HG02884 (cell line): ENCODE measurements around the gene ARAP1.

ENCODE experiments used
- ATAC-seq: cut with Tn5 transposase; IDR thresholded peaks from one replicate; pipeline ENCODE4 v1.9.1; 2021; ENCODE audit warnings: mild to moderate bottlenecking, moderate library complexity; ENCODE audit not compliant: unreplicated experiment

ARAP1 gene

DNA sequence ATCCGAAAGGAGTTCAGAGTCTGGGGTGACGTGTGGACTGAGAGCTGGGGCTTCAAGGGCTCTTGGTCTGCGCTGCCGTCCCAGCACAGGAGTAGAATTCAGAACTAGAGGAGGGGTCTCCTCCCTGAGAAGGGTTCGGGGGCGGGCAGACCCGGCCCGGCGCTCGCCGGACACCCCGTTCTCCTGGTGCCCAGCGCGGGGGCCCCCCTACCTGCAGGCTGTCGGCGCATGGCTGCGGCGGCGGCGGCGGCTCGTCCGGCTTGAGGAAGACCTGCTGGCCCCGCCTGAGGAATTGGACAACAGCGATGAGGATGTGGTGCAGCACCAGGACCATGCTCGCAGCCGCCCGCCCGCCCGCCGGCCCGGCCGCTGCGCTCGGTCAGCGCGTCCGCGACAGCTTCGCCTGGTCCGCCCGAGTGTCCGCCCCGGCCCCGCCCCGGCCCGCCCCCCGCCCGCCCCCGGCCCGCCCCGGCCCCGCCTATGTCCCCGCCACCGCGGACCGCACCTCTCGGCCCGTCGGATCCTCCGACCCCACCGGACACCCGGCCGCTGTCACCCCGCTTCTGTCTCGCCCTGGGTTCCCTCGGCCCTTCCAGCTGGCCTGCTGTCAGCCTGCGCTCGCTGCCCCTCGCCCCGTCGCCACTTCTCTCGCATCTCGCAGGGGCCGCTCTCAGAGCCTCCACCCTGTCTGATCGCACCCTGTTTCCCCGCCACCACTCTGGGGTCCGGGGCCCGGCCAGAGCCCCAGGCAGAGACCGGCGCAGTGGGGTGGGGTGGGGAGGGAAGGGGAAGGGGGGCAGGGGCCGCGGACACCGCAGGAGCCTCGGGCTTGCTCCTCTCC is 109.9 kb downstream of the ARAP1 start:
- ATAC-seq = no peak

DNA sequence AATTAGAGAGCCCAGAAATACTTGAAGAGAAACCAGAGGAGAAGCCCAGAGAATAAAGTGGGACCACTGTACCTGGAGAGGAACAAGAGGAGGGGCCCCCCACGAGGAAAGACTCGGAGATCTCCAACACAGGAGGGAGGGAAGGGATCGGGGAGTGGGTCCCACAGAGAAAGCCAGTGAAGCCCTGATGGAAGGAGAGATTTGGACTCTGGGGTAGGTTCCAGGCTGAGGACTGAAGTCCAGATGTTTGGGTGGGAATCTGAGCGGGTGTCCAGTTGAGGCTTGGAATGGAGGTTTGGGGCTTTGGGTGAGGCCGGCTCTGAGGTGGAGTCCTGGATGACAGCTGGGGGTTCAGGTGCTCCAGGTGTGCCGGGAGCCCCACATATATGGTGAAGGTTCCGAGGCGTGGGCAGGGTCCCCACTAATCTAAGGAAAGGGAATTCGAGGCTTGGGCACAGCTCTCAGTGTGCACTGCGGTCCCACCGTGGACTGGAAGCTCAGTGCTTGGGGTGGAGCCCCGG is 110.6 kb downstream of the ARAP1 start:
- no peak for ATAC-seq

DNA sequence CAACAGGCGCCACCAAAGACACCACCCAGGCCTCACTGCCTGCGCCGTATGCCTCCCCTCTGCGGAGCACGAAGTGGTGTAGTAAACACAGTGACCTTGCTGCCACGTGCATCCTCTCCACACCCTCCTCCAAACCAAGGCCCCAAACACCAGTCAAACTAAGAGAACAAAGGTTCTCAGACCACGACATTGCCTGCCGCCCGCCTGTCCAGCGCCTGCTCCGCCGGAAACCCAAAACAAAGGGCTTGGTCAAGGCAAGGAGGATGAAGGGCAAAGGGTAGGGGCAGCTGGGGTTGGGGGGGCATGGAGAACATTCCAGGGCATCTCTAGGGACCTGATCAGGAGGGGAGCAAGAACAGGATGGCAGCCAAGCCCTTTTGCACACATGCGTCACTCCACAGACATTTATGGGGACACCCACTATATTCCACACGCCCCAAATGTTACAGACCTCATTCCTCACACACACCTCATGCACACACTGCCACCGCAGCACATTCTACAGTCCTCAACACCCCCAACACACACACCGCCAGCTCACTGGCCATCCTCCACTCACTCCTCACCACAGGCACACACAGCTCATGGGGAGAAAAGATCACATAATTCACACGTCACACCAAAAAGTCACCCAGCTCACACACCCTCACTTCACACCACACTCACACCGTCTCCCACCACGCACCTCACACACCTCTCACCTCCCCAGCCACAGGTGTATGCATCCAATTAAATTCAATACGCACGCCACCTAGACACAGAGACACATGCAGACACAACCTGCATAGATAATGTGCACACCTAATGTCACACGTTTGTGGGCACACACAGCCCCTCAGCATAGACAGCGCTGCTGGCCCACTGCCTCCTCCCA is 112.5 kb downstream of the ARAP1 start:
- ATAC-seq = no peak

DNA sequence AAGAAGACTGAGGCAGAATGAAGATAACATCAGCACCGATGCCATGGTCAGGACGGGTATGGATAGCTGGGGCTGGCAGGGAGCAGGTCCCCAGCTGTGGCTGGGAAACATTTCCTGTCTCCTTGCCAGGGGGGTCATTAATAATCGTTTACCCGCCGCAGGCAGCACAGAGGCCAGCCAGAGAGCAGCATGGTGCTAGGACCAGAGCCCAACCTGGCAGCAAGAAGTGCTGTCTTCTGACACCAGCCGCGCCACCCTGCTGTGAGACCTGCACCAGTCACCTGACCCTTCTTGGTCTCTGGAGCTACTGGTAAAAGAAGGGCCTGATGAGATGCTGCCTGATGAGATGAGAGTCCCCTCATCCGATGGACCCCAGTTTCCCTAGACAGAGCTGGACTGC is 114.3 kb downstream of the ARAP1 start:
- no peak for ATAC-seq

DNA sequence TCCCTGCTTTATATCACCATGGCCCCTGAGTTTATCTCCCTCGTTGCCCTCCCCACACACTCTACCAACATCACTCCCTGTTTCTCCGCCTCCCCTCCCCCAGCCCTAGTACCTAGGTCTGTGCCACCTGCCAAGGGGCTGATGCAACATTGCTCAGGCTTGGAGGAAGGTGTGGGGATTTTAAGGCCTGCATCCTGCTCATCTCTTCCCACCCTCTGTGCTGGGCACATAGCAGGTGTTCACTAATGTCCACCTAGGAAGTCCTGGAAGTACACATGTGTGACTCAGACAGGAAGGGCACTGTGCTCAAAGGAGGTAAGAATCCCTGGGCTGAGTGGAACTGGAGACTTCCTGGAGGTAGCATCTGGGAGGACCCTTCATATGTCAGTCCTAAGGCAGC is 115.0 kb downstream of the ARAP1 start:
- no peak for ATAC-seq

DNA sequence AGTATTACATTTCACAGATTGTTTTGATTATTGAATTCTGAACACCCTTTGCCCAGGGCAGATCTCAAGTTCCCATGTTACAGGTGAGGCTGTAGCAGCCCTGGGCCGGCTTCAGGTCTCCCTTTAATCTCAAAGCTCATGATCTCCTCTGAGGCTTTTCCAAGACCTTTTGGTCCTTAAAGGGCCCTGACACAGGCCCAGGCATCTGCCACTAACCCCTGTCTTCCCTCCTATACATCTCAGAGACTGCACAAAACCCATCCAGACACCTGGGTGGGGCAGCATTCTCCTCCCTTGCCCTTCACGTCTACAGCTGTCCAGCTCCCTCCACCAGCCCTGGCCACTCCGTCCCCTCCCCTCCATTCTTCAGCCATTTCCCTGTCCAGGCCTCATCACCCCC is 115.8 kb downstream of the ARAP1 start:
- ATAC-seq = no peak

DNA sequence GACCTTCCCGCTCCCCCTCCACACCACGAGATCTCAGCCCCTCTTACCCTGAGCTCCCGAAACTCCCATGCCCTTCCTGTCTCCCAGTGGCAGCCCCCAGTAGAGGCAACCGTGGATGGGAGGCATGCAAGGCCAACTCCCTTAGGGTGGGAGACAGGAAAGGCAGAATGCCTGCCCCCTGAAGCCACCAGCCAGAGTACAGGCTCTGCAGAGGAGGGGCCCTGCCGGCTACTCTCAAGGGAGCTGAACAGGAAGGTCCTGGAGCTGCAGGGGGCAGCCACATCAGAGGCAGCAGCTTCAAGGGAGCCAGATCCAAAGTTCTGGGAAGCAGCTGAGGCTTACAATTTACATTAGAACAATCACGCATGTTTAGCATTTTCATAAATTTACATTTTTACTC is 116.3 kb downstream of the ARAP1 start:
- no peak for ATAC-seq

DNA sequence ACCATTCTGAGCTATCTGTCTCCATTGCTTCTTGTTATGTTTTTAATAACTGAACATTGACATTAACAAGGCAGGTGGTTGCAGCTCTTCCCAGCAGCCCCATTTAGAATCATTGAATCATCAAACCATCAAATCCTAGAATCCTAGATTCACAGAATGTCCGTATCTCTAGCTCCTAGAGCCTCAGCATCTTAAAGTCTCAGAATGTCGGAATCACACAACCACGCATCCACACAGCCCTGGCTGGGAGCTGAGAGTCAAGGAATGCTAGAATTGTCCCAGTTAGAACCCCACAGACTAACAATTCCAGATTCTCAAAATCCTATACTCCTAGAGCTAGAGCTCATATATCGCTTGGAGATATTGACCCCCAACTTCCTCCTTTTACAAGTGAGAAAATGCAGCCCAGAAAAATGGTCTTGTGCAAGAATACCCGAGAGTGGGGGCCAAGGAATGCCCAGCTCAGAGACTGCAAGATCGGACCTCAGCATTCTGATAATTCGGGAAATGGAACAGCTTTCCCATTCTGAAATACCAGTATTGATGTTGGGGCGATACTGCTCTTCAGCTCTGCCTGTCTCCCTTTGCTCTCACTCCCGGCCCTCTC is 116.8 kb downstream of the ARAP1 start:
- ATAC-seq = no peak
